DOHH2 (cell line): Measurements from ENCODE around the gene GOLPH3.

ENCODE experiments used
- H3F3A ChIP-seq: fragments of 200-600 bp; sonication (generic), shearing (Covaris generic); 2 replicates; pipeline ENCODE4 v1.6.0; 2016; ENCODE audit warnings: antibody characterized with exemption, mild to moderate bottlenecking; ENCODE audit not compliant: control insufficient read depth, insufficient read depth
- H3K27ac ChIP-seq: fragments of 200-600 bp; sonication (generic); 2 replicates; pipeline ENCODE4 v1.5.1; 2014; ENCODE audit warnings: low read depth, mild to moderate bottlenecking, low read length, moderate library complexity
- H3K27me3 ChIP-seq: fragments of 200-600 bp; sonication (generic); 2 replicates; pipeline ENCODE4 v1.6.1; 2014; ENCODE audit warnings: mild to moderate bottlenecking, low read length, mixed read lengths; ENCODE audit not compliant: control insufficient read depth
- H3K36me3 ChIP-seq: fragments of 200-600 bp; sonication (generic); 2 replicates; pipeline ENCODE4 v1.6.1; 2014; ENCODE audit warnings: mild to moderate bottlenecking, low read length, moderate library complexity, mixed read lengths; ENCODE audit not compliant: control insufficient read depth
- H3K4me1 ChIP-seq: fragments of 200-600 bp; sonication (generic); 2 replicates; pipeline ENCODE4 v1.6.1; 2014; ENCODE audit warnings: mild to moderate bottlenecking, low read length, mixed read lengths; ENCODE audit not compliant: control insufficient read depth
- H3K4me2 ChIP-seq: fragments of 200-600 bp; sonication (generic); 2 replicates; pipeline ENCODE4 v1.6.0; 2014; ENCODE audit warnings: mild to moderate bottlenecking, low read length, moderate library complexity
- H3K4me3 ChIP-seq: fragments of 200-600 bp; sonication (generic); 2 replicates; pipeline ENCODE4 v1.5.1; 2014; ENCODE audit warnings: mild to moderate bottlenecking, low read length, mixed read lengths
- H3K79me2 ChIP-seq: fragments of 200-600 bp; sonication (generic); 2 replicates; pipeline ENCODE4 v1.6.1; 2014; ENCODE audit warnings: mild to moderate bottlenecking, low read length, mixed read lengths; ENCODE audit not compliant: control insufficient read depth
- H3K9me2 ChIP-seq: fragments of 200-600 bp; sonication (generic); replicated peaks from 2 replicates; pipeline ENCODE4 v1.6.1; 2014; ENCODE audit warnings: mild to moderate bottlenecking, low read length, mixed read lengths; ENCODE audit not compliant: control insufficient read depth
- H3K9me3 ChIP-seq: fragments of 200-600 bp; sonication (generic); 2 replicates; pipeline ENCODE4 v1.6.1; 2014; ENCODE audit warnings: antibody characterized with exemption, low read length, mixed read lengths; ENCODE audit not compliant: control insufficient read depth, insufficient read depth
- H4K20me1 ChIP-seq: fragments of 200-600 bp; sonication (generic); 2 replicates; pipeline ENCODE4 v1.6.0; 2014; ENCODE audit warnings: low read depth, mild to moderate bottlenecking, antibody characterized with exemption, low read length, moderate library complexity; ENCODE audit not compliant: control insufficient read depth, insufficient read depth
- CTCF ChIP-seq: fragments of 200-600 bp; sonication (generic); IDR thresholded peaks from one replicate; pipeline ENCODE4 v1.5.1; 2014; ENCODE audit warnings: antibody characterized with exemption, mild to moderate bottlenecking, low read depth, low read length; ENCODE audit not compliant: poor library complexity, severe bottlenecking
- EZH2phosphoT487 ChIP-seq: fragments of 200-600 bp; sonication (generic); IDR thresholded peaks from 2 replicates; pipeline ENCODE4 v1.6.1; 2017; ENCODE audit warnings: borderline replicate concordance, mild to moderate bottlenecking, antibody characterized with exemption, low read length, moderate library complexity, mixed read lengths

GOLPH3 gene

DNA sequence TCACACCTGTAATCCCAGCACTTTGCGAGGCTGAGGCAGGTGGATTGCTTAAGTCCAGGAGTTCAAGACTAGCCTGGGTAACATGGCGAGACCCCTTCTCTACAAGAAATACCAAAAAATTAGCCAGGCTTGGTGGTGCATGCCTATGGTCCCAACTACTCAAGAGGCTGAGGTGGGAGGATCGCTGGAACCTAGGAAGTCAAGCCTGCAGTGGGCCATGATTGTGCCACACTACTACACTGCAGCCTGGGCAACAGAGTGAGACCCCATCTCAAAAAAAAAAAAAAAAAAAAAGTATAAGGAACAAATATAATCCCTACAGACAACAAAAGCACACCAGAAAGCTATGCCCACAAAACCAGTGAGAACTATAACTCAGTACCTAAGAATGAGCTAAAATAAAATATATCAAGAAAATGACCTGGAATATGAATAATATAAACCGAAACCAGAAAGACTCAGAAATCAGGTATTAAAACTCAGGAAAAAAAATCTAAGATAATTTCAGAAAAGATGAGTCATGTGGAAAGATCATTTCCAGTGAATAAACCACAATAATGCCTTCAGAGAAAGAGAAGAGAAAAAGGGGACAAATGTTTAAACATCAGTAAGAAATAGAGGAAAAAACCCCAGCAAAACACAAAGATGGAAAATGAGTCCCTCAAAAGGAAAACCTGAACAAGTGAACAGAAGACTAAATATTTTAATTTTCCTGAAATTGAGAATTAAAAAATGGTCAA is 57.4 kb downstream of the GOLPH3 start:
- no peak for TF ChIP-seq CTCF
- TF ChIP-seq EZH2phosphoT487: no peak
- Histone ChIP-seq H3K27ac (no peak overlapping the region), H3K4me2 (no peak overlapping the region), H3K4me1 (no peaks in the 10 kb centered on the region), H3K9me2 (no peaks in the 10 kb centered on the region), H4K20me1 (no peaks in the 10 kb centered on the region), H3K36me3 (peaks cover 37% of the 10 kb centered on the region), H3K4me3 (no peak overlapping the region), H3K9me3 (no peaks in the 10 kb centered on the region), H3K79me2 (no peaks in the 10 kb centered on the region), H3K27me3 (no peaks in the 10 kb centered on the region), H3F3A (no peaks in the 10 kb centered on the region)

DNA sequence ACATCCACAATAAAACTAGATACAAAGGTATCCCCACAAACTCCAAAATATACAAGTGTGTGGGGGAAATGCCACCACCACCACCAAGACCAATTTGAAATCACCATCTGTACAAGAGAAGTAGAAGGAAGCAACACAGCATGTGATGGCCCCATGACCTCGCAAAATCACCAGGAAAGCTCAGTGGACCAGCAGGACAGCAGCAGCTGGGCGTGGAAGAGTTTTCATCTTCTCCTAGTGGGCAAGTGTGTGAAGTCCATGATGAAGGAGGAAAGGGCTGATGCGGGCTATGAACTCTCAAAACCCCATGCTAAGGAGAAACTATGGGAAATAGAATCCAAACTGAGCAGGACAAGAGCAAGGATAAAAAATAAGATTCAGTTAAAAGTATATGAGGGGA is 58.1 kb downstream of the GOLPH3 start:
- H3K4me1 ChIP-seq: no peaks in the 10 kb centered on the region
- H3K27ac ChIP-seq: no peak overlapping the region
- no peaks in the 10 kb centered on the region for H3K79me2 ChIP-seq
- no peaks in the 10 kb centered on the region for H3K9me2 ChIP-seq
- no peaks in the 10 kb centered on the region for H3K27me3 ChIP-seq
- peaks cover 36% of the 10 kb centered on the region for H3K36me3 ChIP-seq
- no peaks in the 10 kb centered on the region for H3K9me3 ChIP-seq
- no peaks in the 10 kb centered on the region for H4K20me1 ChIP-seq
- no peaks in the 10 kb centered on the region for H3F3A ChIP-seq
- TF ChIP-seq CTCF (no peak), EZH2phosphoT487 (no peak)
- H3K4me2 ChIP-seq: no peak overlapping the region
- no peak overlapping the region for H3K4me3 ChIP-seq

- Histone ChIP-seq H3K4me3 (no peak overlapping the region), H4K20me1 (no peaks in the 10 kb centered on the region), H3K4me1 (no peaks in the 10 kb centered on the region), H3K4me2 (no peak overlapping the region), H3K79me2 (no peaks in the 10 kb centered on the region), H3K27ac (no peak overlapping the region), H3K9me3 (no peaks in the 10 kb centered on the region), H3K36me3 (peaks cover 61% of the 10 kb centered on the region), H3F3A (peaks cover 4% of the 10 kb centered on the region; the same call in 1 of the 2 replicates), H3K27me3 (no peaks in the 10 kb centered on the region), H3K9me2 (no peaks in the 10 kb centered on the region)
- no peak for TF ChIP-seq CTCF
- TF ChIP-seq EZH2phosphoT487: no peak
These were observed 63.9 kb downstream of the GOLPH3 start for GRCh38 chr5:32110111-32110696.
